ENCODE results near the gene PGA5. TPM values are rescaled to one million over a fixed set of nuclear protein-coding genes. Genes with fewer than 3 reads are reported as not detected.
"Not testable (repeated sequence)": the region's sequence is repeated elsewhere in the genome, so short reads cannot be mapped to it uniquely, and the experiment has no call there.

PGA5 gene
- total RNA-seq: under 1 TPM in 2 of 4 donors, not detected in 2; 0.19 to 0.22 TPM

DNA sequence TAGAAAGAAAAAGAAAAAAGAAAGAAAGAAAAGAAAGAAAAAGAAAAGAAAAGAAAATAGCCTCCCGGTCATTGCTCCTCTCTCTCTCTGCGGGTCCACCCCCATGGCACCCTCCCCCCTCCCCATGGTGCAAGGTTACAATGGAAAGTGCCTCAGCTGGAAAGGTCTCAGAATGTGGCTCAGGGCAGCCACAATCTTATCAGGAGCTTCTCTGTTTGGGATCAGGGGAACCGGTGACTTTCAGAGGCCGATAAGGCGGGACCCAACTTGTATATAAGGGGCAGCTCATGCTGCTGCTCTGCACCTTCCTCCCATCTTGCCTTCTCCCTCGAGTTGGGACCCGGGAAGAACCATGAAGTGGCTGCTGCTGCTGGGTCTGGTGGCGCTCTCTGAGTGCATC is at the start of gene PGA5:
TSS of gene PGA5 (plus strand) at position 301 of the 400 bp plus-strand sequence. CDS start at position 353, 52 bp downstream.
- H3K4me3 ChIP-seq; H3K27ac ChIP-seq; H3K36me3 ChIP-seq; H3K4me1 ChIP-seq; intact Hi-C loops (cut with DNase I); H3K9me3 ChIP-seq; DNase-seq; H3K27me3 ChIP-seq: not testable (repeated sequence)
- WGBS, 2 donors: no CpG with 5 or more reads among the region's 8 CpGs

GRCh38 chr11:61193596-61193995 is 47.4 kb upstream of the PGA5 start:
- no peak for DNase-seq
- Histone ChIP-seq H3K9me3 (no peaks in the 10 kb centered on the region), H3K4me3 (no peak overlapping the region), H3K27me3 (peaks cover 0 to 39% (median 0%) of the 10 kb centered on the region in 4 donors), H3K36me3 (no peaks in the 10 kb centered on the region), H3K27ac (no peak overlapping the region), H3K4me1 (no peaks in the 10 kb centered on the region)
- 30 to 39% methylated on average over 5 to 12 of the region's 12 CpGs for WGBS, 2 donors
- intact Hi-C loops (cut with DNase I): no loop called here
- TF ChIP-seq, protein P1, sequence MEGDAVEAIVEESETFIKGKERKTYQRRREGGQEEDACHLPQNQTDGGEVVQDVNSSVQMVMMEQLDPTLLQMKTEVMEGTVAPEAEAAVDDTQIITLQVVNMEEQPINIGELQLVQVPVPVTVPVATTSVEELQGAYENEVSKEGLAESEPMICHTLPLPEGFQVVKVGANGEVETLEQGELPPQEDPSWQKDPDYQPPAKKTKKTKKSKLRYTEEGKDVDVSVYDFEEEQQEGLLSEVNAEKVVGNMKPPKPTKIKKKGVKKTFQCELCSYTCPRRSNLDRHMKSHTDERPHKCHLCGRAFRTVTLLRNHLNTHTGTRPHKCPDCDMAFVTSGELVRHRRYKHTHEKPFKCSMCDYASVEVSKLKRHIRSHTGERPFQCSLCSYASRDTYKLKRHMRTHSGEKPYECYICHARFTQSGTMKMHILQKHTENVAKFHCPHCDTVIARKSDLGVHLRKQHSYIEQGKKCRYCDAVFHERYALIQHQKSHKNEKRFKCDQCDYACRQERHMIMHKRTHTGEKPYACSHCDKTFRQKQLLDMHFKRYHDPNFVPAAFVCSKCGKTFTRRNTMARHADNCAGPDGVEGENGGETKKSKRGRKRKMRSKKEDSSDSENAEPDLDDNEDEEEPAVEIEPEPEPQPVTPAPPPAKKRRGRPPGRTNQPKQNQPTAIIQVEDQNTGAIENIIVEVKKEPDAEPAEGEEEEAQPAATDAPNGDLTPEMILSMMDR (IDR thresholded peaks at IDR 0.05): no peak
- TF ChIP-seq POLR2A (IDR thresholded peaks at IDR 0.05): no peak

- WGBS, 2 donors: 43 to 64% methylated on average over 4 to 10 of the region's 12 CpGs
Observed at GRCh38 chr11:61194169-61194671, 46.8 kb upstream of the PGA5 start.

GRCh38 chr11:61194981-61195695 is 45.8 kb upstream of the PGA5 start:
- no peak overlapping the region for H3K27ac ChIP-seq
- peaks cover 0 to 6% (median 0%) of the 10 kb centered on the region in 3 donors for H3K9me3 ChIP-seq
- TF ChIP-seq POLR2A (IDR thresholded peaks at IDR 0.05): no peak
- TF ChIP-seq, protein P1 (IDR thresholded peaks at IDR 0.05): no peak
- H3K27me3 ChIP-seq: peaks cover 0 to 48% (median 0%) of the 10 kb centered on the region in 4 donors
- DNase-seq: no peak
- intact Hi-C loops (cut with DNase I): no loop called here
- no peaks in the 10 kb centered on the region for H3K36me3 ChIP-seq
- WGBS, 2 donors: 73 to 80% methylated on average over 6 to 7 of the region's 7 CpGs
- H3K4me1 ChIP-seq: no peaks in the 10 kb centered on the region
- H3K4me3 ChIP-seq: no peak overlapping the region

More at GRCh38 chr11:61194169-61194671, 46.8 kb upstream of the PGA5 start:
- TF ChIP-seq, protein P1 (IDR thresholded peaks at IDR 0.05): no peak
- TF ChIP-seq POLR2A (IDR thresholded peaks at IDR 0.05): no peak
- H3K27me3 ChIP-seq: peaks cover 0 to 45% (median 0%) of the 10 kb centered on the region in 4 donors
- no peak for DNase-seq
- H3K4me1 ChIP-seq: no peaks in the 10 kb centered on the region
- H3K9me3 ChIP-seq: peaks cover 0 to 5% (median 0%) of the 10 kb centered on the region in 3 donors
- intact Hi-C loops (cut with DNase I): no loop called here
- H3K27ac ChIP-seq: no peak overlapping the region
- no peak overlapping the region for H3K4me3 ChIP-seq
- no peaks in the 10 kb centered on the region for H3K36me3 ChIP-seq

DNA sequence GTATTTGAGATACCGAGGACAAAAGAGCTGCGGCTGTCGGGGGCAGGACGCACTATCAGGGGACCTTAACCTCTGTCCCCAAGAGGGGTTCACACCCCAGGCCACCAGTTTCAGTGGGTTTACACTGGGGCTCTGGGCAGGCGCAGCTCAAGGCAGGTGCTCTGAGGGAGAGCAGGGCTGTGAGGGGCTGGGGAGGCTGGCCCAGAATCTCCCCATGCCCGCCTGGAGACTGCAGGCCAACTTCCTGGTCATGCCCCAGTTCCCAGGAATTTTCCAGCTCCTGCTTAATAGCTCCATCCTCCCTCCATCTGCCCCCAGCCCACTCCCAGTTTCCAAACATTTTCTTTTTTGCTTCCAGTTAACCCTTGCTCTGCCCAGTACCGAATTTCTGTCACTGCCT is 45.3 kb upstream of the PGA5 start:
- Histone ChIP-seq H3K4me3 (no peak overlapping the region), H3K36me3 (no peaks in the 10 kb centered on the region), H3K27me3 (peaks cover 0 to 43% (median 0%) of the 10 kb centered on the region in 4 donors), H3K4me1 (no peaks in the 10 kb centered on the region), H3K9me3 (peaks cover 0 to 6% (median 0%) of the 10 kb centered on the region in 3 donors), H3K27ac (no peak overlapping the region)
- WGBS, 2 donors: 73 to 80% methylated on average over 1 to 6 of the region's 7 CpGs
- DNase-seq: no peak
- TF ChIP-seq, protein P1 (IDR thresholded peaks at IDR 0.05): no peak
- no peak for TF ChIP-seq POLR2A (IDR thresholded peaks at IDR 0.05)
- intact Hi-C loops (cut with DNase I): no loop called here

All from esophagus squamous epithelium (tissue), 5 donors.